ENCODE results near the gene C1QTNF4. TPM values are rescaled to one million over a fixed set of nuclear protein-coding genes. Genes with fewer than 3 reads are reported as not detected.
"Not testable (repeated sequence)": the region's sequence is repeated elsewhere in the genome, so short reads cannot be mapped to it uniquely, and the experiment has no call there.

The C1QTNF4 gene
- total RNA-seq (2014; rRNA removed; shearing (Covaris generic)) = not detected in 2 replicates

GRCh38 chr11:47593934-47594855 is at the start of gene C1QTNF4:
C1QTNF4 (minus strand) TSS chr11:47594411; CDS start chr11:47590810, 3,601 bp downstream.
- DNase-seq (ENCODE audit: low read depth) = no peak

- peak; percentile 98 for DNase-seq (ENCODE audit: low read depth)
Measured at GRCh38 chr11:47642099-47642855, 48.1 kb upstream of the C1QTNF4 start, which contains the start of gene MTCH2. MTCH2 (minus strand) TSS chr11:47642559; CDS start chr11:47642465, 94 bp downstream.

- DNase-seq (ENCODE audit: low read depth) = peak; percentile 3
Measured at GRCh38 chr11:47641600-47642098, 47.4 kb upstream of the C1QTNF4 start.

GRCh38 chr11:47640506-47640905 is 46.3 kb upstream of the C1QTNF4 start:
- DNase-seq (ENCODE audit: low read depth) = not testable (repeated sequence)

- DNase-seq (ENCODE audit: low read depth) = not testable (repeated sequence)
Measured at GRCh38 chr11:47636331-47636730, 42.1 kb upstream of the C1QTNF4 start.

GRCh38 chr11:47631473-47631872 is 37.3 kb upstream of the C1QTNF4 start:
- no peak for DNase-seq (ENCODE audit: low read depth)

GRCh38 chr11:47628026-47628425 is 33.8 kb upstream of the C1QTNF4 start:
- DNase-seq (ENCODE audit: low read depth) = no peak

GRCh38 chr11:47626234-47626633 is 32.0 kb upstream of the C1QTNF4 start:
- no peak for DNase-seq (ENCODE audit: low read depth)

- no peak for DNase-seq (ENCODE audit: low read depth)
Measured at GRCh38 chr11:47620836-47621378, 26.7 kb upstream of the C1QTNF4 start.

GRCh38 chr11:47617417-47617809 is 23.2 kb upstream of the C1QTNF4 start:
- DNase-seq (ENCODE audit: low read depth) = no peak

GRCh38 chr11:47616726-47617416 is 22.7 kb upstream of the C1QTNF4 start:
- peak; percentile 30 for DNase-seq (ENCODE audit: low read depth)

- DNase-seq (ENCODE audit: low read depth) = no peak
Measured at GRCh38 chr11:47615249-47615648, 21.0 kb upstream of the C1QTNF4 start.

GRCh38 chr11:47611348-47611794 is 17.2 kb upstream of the C1QTNF4 start:
- DNase-seq (ENCODE audit: low read depth) = no peak

GRCh38 chr11:47609675-47610074 is 15.5 kb upstream of the C1QTNF4 start:
- no peak for DNase-seq (ENCODE audit: low read depth)

GRCh38 chr11:47607380-47607779 is 13.2 kb upstream of the C1QTNF4 start:
- DNase-seq (ENCODE audit: low read depth) = peak; percentile 66

GRCh38 chr11:47606731-47607130 is 12.5 kb upstream of the C1QTNF4 start:
- DNase-seq (ENCODE audit: low read depth) = no peak

GRCh38 chr11:47605921-47606320 is 11.7 kb upstream of the C1QTNF4 start:
- no peak for DNase-seq (ENCODE audit: low read depth)

GRCh38 chr11:47603295-47603694 is 9.1 kb upstream of the C1QTNF4 start:
- DNase-seq (ENCODE audit: low read depth) = no peak

GRCh38 chr11:47599902-47600301 is 5.7 kb upstream of the C1QTNF4 start:
- no peak for DNase-seq (ENCODE audit: low read depth)

GRCh38 chr11:47595967-47596366 is 1.8 kb upstream of the C1QTNF4 start:
- DNase-seq (ENCODE audit: low read depth) = no peak

GRCh38 chr11:47595029-47595428 is 818 bp upstream of the C1QTNF4 start:
- DNase-seq (ENCODE audit: low read depth) = no peak
